Purkinje cell (primary cell): ENCODE data around the gene LINC00305. TPM values are rescaled to one million over a fixed set of nuclear protein-coding genes. Genes with fewer than 3 reads are reported as not detected.

Experiments
- polyA plus RNA-seq: library from polyadenylated mRNA; unstranded; fragments of >200 nt; fragmentation: Nextera tagmentation; gene quantifications from 2 replicates; pipeline ENCODE4 v1.2.1, GENCODE V29; 2014

The LINC00305 gene
- not detected in 2 replicates for polyA plus RNA-seq

GRCh38 chr18:64148988-64149387, at the start of gene LINC00305:
Gene LINC00305 (minus strand): TSS chr18:64149088.

Other genes starting within 250 kb of the LINC00305 start
- gene SERPINB10, start 241.1 kb downstream of the LINC00305 start, polyA plus RNA-seq = not detected in 2 replicates
- gene HMSD, start 199.8 kb downstream of the LINC00305 start, polyA plus RNA-seq = 7.1 TPM in 1 of 2 replicates, not detected in the other
- gene SERPINB8, start 179.0 kb downstream of the LINC00305 start, polyA plus RNA-seq = 10.4 and 20.0 TPM in 2 replicates